Mucosa of rectum (tissue), 2 donors: ENCODE measurements around the gene FPGS.
A peak's percentile ranks its signal among the peaks of the same experiment; 100 is the strongest.

Source experiments
- H3K27ac ChIP-seq, 2 donors: one replicate each; pipeline ENCODE4 v1.7.0; 2013; ENCODE audit warnings: inconsistent platforms in 2 of 2, low read depth in 2 of 2, low read length in 2 of 2
- H3K27me3 ChIP-seq, 2 donors: one replicate each; pipeline ENCODE4 v1.7.0; 2013; ENCODE audit warnings: low read length in 2 of 2; ENCODE audit not compliant: control insufficient read depth in 2 of 2, insufficient read depth in 2 of 2
- H3K36me3 ChIP-seq, 2 donors: one replicate each; pipeline ENCODE4 v1.7.0; 2013; ENCODE audit warnings: low read length in 2 of 2; ENCODE audit not compliant: control insufficient read depth in 2 of 2, insufficient read depth in 2 of 2
- H3K4me1 ChIP-seq, 2 donors: one replicate each; pipeline ENCODE4 v1.7.0; 2013; ENCODE audit warnings: low read length in 2 of 2, mild to moderate bottlenecking in 1 of 2; ENCODE audit not compliant: control insufficient read depth in 2 of 2, insufficient read depth in 2 of 2
- H3K4me3 ChIP-seq, 2 donors: one replicate each; pipeline ENCODE4 v1.7.0; 2013; ENCODE audit warnings: low read length in 2 of 2
- H3K9ac ChIP-seq, 2 donors: one replicate each; pipeline ENCODE4 v1.7.0; 2013; ENCODE audit warnings: low read length in 2 of 2, low read depth in 1 of 2, mild to moderate bottlenecking in 1 of 2
- H3K9me3 ChIP-seq, 2 donors: one replicate each; pipeline ENCODE4 v1.7.0; 2013; ENCODE audit warnings: low read length in 2 of 2; ENCODE audit not compliant: control insufficient read depth in 2 of 2
- donor health status: healthy.
- donor health status: Normal muscosa, but diverticular disease.

Gene FPGS

DNA sequence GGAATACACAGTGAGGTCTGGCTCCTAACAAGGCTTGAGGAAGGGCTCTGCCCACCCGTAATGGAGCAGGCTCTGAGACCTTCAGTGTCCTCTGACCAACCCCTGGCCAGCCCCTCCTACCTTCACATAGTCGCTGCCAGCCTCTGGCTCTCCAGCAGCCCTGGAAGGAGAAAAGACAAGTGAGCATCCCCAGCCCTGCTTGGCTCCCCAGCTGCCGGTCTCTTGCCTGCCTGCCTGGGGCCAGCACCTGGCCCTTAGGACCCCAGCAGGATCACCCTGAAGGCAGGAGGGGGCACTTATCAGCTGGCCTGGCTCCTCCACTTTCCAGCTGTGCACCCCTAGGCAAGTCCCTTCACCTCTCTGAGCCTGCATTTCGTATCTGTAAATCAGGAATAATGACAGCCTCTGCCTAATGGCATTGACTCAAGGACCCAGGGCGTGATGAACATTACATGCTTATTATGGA lies 41.2 kb upstream of the FPGS start:
- no peaks in the 10 kb centered on the region for H3K9me3 ChIP-seq

DNA sequence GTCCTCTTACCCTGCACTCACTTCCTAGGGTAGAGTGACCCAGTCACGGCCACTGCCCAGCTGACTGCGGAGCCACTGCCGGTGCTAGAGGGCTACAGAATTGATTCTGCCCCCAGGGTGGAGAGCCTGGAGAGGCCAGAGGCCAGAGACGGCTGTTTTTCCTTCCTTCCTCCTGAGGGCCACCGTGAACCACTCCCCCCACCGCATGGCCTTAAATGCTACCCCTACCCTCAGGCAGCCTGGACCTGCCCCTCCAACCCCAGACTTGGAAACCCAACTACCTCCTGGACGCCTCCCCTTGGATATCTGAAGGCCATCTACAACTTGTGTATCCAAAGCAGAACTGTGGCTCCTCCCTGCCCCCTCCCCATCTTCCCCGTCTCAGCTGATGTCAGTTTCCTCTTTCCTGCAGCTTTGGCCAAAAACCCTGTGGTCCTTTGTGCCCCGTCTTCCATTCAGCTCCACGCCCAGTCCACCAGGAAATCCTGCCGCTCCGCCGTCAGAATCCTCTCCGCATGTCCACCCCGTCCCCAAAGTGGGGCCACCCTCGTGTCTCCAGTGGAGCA lies 40.5 kb upstream of the FPGS start:
- no peaks in the 10 kb centered on the region for H3K36me3 ChIP-seq
- H3K9me3 ChIP-seq: no peaks in the 10 kb centered on the region
- peak overlapping the region in 1 of 2 donors; percentile 39 for H3K27ac ChIP-seq
- peaks cover 2 to 3% of the 10 kb centered on the region in 2 donors for H3K27me3 ChIP-seq
- H3K4me3 ChIP-seq: no peak overlapping the region
- H3K9ac ChIP-seq: no peak overlapping the region
- H3K4me1 ChIP-seq: no peaks in the 10 kb centered on the region

More for the DNA sequence above, 41.2 kb upstream of the FPGS start:
- H3K36me3 ChIP-seq: no peaks in the 10 kb centered on the region
- H3K4me3 ChIP-seq: no peak overlapping the region
- H3K9ac ChIP-seq: no peak overlapping the region
- peaks cover 2 to 3% of the 10 kb centered on the region in 2 donors for H3K27me3 ChIP-seq
- no peak overlapping the region for H3K27ac ChIP-seq
- no peaks in the 10 kb centered on the region for H3K4me1 ChIP-seq

DNA sequence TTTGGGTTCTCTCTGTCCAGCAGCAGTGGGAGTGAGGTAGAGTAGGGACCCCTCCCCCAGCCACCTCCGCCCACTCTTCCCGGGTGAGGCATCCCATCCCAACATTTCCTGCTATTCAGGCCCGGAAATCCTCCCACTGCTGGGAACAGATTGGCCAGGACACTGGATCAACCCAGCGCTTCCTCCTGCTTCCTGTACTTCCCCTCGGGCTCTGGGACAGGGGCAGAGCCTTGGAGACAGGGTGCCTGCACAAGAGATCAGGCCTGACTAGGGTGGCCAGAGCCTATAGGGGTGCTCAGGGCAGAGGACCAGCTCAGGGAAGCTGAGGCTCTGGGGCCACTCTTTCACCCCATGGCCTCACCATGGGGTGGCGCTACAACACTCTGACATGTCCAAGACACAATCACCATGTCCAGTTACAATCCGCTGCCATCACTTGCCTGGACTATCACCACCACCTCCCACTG lies 38.7 kb upstream of the FPGS start:
- Histone ChIP-seq H3K27me3 (peaks cover 0 to 2% of the 10 kb centered on the region in 2 donors), H3K4me3 (no peak overlapping the region), H3K9me3 (no peaks in the 10 kb centered on the region), H3K36me3 (no peaks in the 10 kb centered on the region), H3K4me1 (peaks cover 3 to 4% of the 10 kb centered on the region in 2 donors), H3K27ac (no peak overlapping the region), H3K9ac (no peak overlapping the region)

DNA sequence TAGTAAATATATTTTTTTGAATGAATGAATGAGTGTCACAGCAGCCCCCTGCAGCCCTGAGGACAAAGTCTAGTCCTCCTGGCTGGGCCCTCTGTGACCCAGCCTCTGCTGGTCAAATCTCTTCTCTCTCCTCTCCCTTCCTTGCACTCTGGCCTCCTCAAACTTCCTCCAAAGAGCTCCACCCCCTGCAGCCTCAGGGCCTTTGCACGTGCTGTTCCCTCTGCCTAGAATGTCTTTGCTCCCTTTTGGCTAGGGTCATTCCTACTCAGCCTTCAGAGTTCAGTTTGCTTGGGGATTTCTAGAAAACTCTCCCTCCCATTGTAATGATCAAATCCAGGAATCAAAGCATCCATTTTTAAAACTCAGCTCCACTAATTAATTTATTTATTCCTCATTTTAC lies 37.3 kb upstream of the FPGS start:
- peaks cover 7 to 10% of the 10 kb centered on the region in 2 donors for H3K4me1 ChIP-seq
- no peak overlapping the region for H3K9ac ChIP-seq
- peaks cover 0 to 2% of the 10 kb centered on the region in 2 donors for H3K27me3 ChIP-seq
- no peak overlapping the region for H3K27ac ChIP-seq
- H3K9me3 ChIP-seq: no peaks in the 10 kb centered on the region
- no peak overlapping the region for H3K4me3 ChIP-seq
- no peaks in the 10 kb centered on the region for H3K36me3 ChIP-seq

DNA sequence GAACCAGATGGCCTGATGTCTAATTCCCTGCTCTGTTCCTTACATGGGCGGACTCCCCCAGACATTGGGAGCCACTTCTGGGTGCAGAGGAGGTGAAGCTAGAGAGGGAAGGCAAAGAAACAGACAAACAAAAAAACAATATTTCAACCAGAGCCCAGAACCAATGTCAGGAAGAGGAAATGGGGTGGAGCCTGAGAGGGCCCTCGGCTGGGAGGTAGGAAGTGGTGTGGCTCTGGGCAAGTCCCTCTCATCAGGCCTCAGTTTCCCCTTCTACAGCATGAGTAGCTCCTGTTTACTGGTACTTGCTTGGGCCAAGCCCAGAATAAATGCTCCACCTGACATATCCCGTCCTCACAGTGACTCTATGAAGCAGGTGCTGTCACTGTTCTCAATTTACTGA lies 35.3 kb upstream of the FPGS start:
- H3K27ac ChIP-seq: peak overlapping the region in 1 of 2 donors; percentile 49
- H3K9me3 ChIP-seq: no peaks in the 10 kb centered on the region
- H3K4me1 ChIP-seq: peaks cover 12 to 17% of the 10 kb centered on the region in 2 donors
- H3K4me3 ChIP-seq: no peak overlapping the region
- H3K27me3 ChIP-seq: peaks cover 0 to 2% of the 10 kb centered on the region in 2 donors
- H3K36me3 ChIP-seq: no peaks in the 10 kb centered on the region
- H3K9ac ChIP-seq: no peak overlapping the region

DNA sequence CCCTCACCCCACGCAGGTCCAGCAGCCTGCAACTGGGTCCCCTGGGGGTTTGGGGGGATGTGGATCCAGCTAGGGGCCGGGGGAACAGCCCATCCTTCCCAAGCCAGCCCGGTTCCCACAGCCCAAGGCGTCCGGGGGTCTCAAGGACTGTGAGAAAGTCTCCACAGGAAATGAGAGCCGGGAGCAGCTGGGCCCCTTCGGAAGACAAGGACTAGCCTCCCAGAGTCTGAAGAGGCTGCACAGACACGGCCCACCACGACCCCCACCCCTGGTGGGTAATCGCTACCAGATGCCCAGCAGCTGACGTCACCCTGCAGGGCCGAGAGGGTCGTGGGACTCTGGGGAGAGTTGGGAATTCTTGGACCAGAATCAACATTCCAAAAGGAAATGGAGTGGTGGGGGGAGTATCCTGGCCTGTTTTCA lies 34.8 kb upstream of the FPGS start:
- Histone ChIP-seq H3K9me3 (no peaks in the 10 kb centered on the region), H3K36me3 (no peaks in the 10 kb centered on the region), H3K27me3 (peaks cover 0 to under 1% of the 10 kb centered on the region in 2 donors), H3K4me1 (peaks cover 12 to 17% of the 10 kb centered on the region in 2 donors), H3K27ac (peak overlapping the region in 1 of 2 donors; percentile 49), H3K4me3 (no peak overlapping the region), H3K9ac (no peak overlapping the region)

DNA sequence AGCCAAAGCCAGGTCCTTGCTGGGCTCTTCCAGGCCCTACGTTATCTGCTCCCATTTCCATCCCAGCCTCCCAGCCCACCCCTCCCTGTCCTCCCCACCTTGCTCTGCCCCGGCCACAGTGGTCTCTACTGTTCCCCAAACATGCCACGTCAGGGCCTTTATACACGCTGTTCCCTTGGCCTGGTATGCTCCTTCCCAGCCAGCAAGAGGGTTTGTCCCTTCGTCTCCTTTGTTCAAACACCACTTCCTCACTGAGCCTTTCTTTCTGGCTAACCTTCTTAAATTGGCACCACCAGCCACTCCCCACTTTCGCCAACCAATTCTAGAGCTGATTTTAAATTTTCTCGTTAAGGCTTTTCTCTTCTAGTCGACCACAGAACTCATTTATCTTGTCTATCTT lies 34.0 kb upstream of the FPGS start:
- Histone ChIP-seq H3K4me3 (no peak overlapping the region), H3K9ac (no peak overlapping the region), H3K4me1 (peaks cover 12 to 17% of the 10 kb centered on the region in 2 donors)

DNA sequence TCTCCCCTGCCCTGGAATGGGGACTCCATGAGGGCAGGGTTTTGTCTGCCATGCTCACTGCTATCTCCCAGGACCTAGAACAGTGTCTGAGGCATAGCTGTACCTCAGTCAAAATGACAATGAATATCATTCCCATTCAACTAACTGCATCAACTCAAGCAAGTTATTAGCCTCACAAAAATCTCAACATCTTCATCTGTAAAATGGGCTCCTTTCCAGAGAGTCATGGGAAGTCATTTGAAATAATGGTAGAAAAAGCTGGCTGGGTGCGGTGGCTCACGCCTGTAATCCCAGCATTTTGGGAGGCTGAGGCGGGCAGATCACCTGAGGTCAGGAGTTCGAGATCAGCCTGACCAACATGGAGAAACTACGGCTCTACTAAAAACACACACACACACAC lies 33.6 kb upstream of the FPGS start:
- H3K27me3 ChIP-seq: peaks cover 0 to 3% of the 10 kb centered on the region in 2 donors
- H3K9ac ChIP-seq: no peak overlapping the region
- no peak overlapping the region for H3K27ac ChIP-seq
- H3K9me3 ChIP-seq: no peaks in the 10 kb centered on the region
- H3K4me3 ChIP-seq: no peak overlapping the region
- H3K4me1 ChIP-seq: peaks cover 12 to 17% of the 10 kb centered on the region in 2 donors
- H3K36me3 ChIP-seq: no peaks in the 10 kb centered on the region

More for the DNA sequence above, 34.0 kb upstream of the FPGS start:
- Histone ChIP-seq H3K9me3 (no peaks in the 10 kb centered on the region), H3K27ac (no peak overlapping the region), H3K36me3 (no peaks in the 10 kb centered on the region), H3K27me3 (peaks cover 0 to 3% of the 10 kb centered on the region in 2 donors)

DNA sequence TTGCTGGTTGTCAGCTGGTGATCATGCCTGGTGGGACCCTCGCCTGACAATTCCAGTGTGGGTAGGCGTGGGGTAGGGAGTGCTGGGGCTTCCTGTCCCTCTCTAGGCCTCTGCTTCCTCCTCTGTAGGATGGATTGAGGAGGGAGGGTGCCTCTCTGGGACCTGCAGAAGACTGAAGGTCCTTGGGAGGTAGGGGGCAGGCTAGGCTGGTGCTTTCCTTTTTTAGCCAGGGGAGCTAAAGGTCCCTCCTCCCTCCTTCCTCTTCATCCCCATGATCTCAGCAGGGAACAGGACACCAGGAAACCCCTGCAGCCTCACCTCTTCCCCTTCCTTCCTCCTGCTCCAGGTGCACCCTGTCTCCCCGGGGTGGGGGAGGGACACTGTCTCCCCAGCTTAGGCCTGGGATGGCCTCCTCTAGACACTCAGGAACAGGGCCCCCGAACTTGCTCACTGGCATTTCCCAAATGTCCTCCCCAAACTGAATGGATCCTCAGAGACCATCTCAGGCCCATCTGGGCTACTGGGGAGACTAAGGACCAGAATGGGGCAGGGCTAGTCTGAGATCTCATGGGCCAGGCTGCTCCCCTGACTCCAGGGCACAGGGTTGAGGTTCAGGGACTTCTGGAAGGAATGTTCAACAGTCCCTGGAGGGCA lies 32.6 kb upstream of the FPGS start:
- Histone ChIP-seq H3K9ac (peak overlapping the region; percentile 23 to 49), H3K27me3 (peaks cover 0 to 3% of the 10 kb centered on the region in 2 donors), H3K36me3 (no peaks in the 10 kb centered on the region), H3K4me1 (peaks cover 12 to 17% of the 10 kb centered on the region in 2 donors), H3K9me3 (no peaks in the 10 kb centered on the region), H3K4me3 (peak overlapping the region in 1 of 2 donors; percentile 67), H3K27ac (peak overlapping the region; percentile 11 to 68)

DNA sequence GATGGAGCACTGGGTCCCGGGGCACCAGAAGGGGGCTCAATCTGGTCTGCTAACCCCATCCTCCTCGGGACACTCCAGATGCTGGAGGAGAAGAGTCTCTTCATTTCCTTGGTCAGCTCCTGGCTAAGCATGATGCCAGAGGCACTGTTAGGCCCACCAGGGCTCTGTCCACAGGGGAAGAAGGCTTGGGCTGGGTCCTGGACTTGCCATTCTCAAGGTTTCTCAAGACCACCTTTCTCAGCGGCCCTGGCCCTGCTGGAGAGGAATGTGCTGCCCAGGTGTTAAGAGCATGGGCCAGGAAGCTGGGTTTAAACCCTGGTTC lies 32.1 kb upstream of the FPGS start:
- no peaks in the 10 kb centered on the region for H3K36me3 ChIP-seq
- peaks cover 12 to 17% of the 10 kb centered on the region in 2 donors for H3K4me1 ChIP-seq
- H3K9ac ChIP-seq: peak overlapping the region; percentile 23 to 49
- peak overlapping the region; percentile 30 to 68 for H3K27ac ChIP-seq
- H3K9me3 ChIP-seq: no peaks in the 10 kb centered on the region
- H3K4me3 ChIP-seq: peak overlapping the region; percentile 44 to 67
- H3K27me3 ChIP-seq: peaks cover 0 to 3% of the 10 kb centered on the region in 2 donors
